OCI-LY1 (cell line): Measurements from ENCODE around the gene TCHP.
"Not testable (repeated sequence)": the region's sequence is repeated elsewhere in the genome, so short reads cannot be mapped to it uniquely, and the experiment has no call there.

Experiments
- EZH2 ChIP-seq: fragments of 200-600 bp; sonication (generic), shearing (Covaris generic); IDR thresholded peaks from 2 replicates; pipeline ENCODE4 v1.8.0; 2017; ENCODE audit warnings: borderline replicate concordance, mixed run types, mild to moderate bottlenecking, antibody characterized with exemption, low read length, moderate library complexity, mixed read lengths
- TF ChIP-seq, protein P1 (sequence below): fragments of 200-600 bp; sonication (generic), shearing (Covaris generic); IDR thresholded peaks from 2 replicates; pipeline ENCODE4 v1.5.1; 2017; ENCODE audit warnings: mild to moderate bottlenecking, antibody characterized with exemption, low read length, moderate library complexity, mixed read lengths

DNA sequence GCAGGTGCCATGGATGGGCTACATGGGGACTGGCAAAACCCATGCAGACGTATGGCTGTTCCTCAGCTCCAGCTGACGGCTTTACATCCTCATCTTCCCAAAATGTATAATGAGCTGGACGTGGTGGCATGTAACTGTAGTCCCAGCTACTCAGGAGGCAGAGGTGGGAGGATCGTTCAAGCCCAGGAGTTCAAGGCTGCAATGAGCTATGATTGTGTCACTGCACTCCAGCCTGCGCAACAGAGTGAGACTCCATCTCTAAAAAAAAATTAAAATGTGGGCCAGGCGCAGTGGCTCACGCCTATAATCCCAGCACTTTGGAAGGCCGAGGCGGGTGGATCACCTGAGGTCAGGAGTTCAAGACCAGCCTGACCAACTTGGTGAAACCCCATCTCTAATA is 37.6 kb upstream of the TCHP start:
- TF ChIP-seq EZH2: not testable (repeated sequence)
- TF ChIP-seq, protein P1, sequence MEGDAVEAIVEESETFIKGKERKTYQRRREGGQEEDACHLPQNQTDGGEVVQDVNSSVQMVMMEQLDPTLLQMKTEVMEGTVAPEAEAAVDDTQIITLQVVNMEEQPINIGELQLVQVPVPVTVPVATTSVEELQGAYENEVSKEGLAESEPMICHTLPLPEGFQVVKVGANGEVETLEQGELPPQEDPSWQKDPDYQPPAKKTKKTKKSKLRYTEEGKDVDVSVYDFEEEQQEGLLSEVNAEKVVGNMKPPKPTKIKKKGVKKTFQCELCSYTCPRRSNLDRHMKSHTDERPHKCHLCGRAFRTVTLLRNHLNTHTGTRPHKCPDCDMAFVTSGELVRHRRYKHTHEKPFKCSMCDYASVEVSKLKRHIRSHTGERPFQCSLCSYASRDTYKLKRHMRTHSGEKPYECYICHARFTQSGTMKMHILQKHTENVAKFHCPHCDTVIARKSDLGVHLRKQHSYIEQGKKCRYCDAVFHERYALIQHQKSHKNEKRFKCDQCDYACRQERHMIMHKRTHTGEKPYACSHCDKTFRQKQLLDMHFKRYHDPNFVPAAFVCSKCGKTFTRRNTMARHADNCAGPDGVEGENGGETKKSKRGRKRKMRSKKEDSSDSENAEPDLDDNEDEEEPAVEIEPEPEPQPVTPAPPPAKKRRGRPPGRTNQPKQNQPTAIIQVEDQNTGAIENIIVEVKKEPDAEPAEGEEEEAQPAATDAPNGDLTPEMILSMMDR: not testable (repeated sequence)
